ENCODE results near the gene CDC42BPB.

CDC42BPB gene

GRCh38 chr14:102948698-102949061, 108.7 kb downstream of the CDC42BPB start:
- Histone ChIP-seq H3K79me2 (ENCODE audit: low read length) (no peaks in the 10 kb centered on the region), H3K27ac (ENCODE audit: low read length) (no peak overlapping the region), H3K4me2 (ENCODE audit: low read depth, low read length) (no peak overlapping the region), H3K9ac (ENCODE audit: low read length) (no peak overlapping the region), H3K9me2 (replicated peaks; ENCODE audit: insufficient read depth, low read length) (no peaks in the 10 kb centered on the region), H3K4me1 (ENCODE audit: low read length) (no peaks in the 10 kb centered on the region), H3K36me3 (replicated peaks; ENCODE audit: insufficient read depth, low read length) (no peaks in the 10 kb centered on the region), H3K9me3 (replicated peaks; ENCODE audit: insufficient read depth, low read length) (no peaks in the 10 kb centered on the region), H3F3A (ENCODE audit: insufficient read depth, low read length) (no peaks in the 10 kb centered on the region), H2AFZ (ENCODE audit: low read length) (no peak overlapping the region), H3K4me3 (ENCODE audit: low read length) (no peak overlapping the region), H4K20me1 (ENCODE audit: insufficient read depth, low read length) (no peaks in the 10 kb centered on the region), H3K27me3 (replicated peaks; ENCODE audit: insufficient read depth, low read length) (no peaks in the 10 kb centered on the region)
- TF ChIP-seq CTCF (IDR thresholded peaks at IDR 0.05; ENCODE audit: low read length) (no peak), EZH2 (optimal IDR thresholded peaks at IDR 0.05; ENCODE audit: low read depth, low read length) (no peak), EZH2phosphoT487 (IDR thresholded peaks at IDR 0.05; ENCODE audit: low read length) (no peak)
- no peak for DNase-seq

- no peaks in the 10 kb centered on the region for H3F3A ChIP-seq (ENCODE audit: insufficient read depth, low read length)
- no peaks in the 10 kb centered on the region for H3K9me3 ChIP-seq (replicated peaks; ENCODE audit: insufficient read depth, low read length)
- H3K9ac ChIP-seq (ENCODE audit: low read length): no peak overlapping the region
- H3K4me2 ChIP-seq (ENCODE audit: low read depth, low read length): no peak overlapping the region
- H3K79me2 ChIP-seq (ENCODE audit: low read length): no peaks in the 10 kb centered on the region
- DNase-seq: no peak
- no peaks in the 10 kb centered on the region for H3K36me3 ChIP-seq (replicated peaks; ENCODE audit: insufficient read depth, low read length)
- no peaks in the 10 kb centered on the region for H3K9me2 ChIP-seq (replicated peaks; ENCODE audit: insufficient read depth, low read length)
- no peak overlapping the region for H2AFZ ChIP-seq (ENCODE audit: low read length)
- no peak overlapping the region for H3K4me3 ChIP-seq (ENCODE audit: low read length)
- H3K27ac ChIP-seq (ENCODE audit: low read length): no peak overlapping the region
- H4K20me1 ChIP-seq (ENCODE audit: insufficient read depth, low read length): no peaks in the 10 kb centered on the region
- no peak for TF ChIP-seq EZH2phosphoT487 (IDR thresholded peaks at IDR 0.05; ENCODE audit: low read length)
- no peak for TF ChIP-seq EZH2 (optimal IDR thresholded peaks at IDR 0.05; ENCODE audit: low read depth, low read length)
- no peak for TF ChIP-seq CTCF (IDR thresholded peaks at IDR 0.05; ENCODE audit: low read length)
- no peaks in the 10 kb centered on the region for H3K27me3 ChIP-seq (replicated peaks; ENCODE audit: insufficient read depth, low read length)
- H3K4me1 ChIP-seq (ENCODE audit: low read length): no peaks in the 10 kb centered on the region
Observed at GRCh38 chr14:102947321-102948103, 109.8 kb downstream of the CDC42BPB start.

GRCh38 chr14:102945346-102946130, 111.8 kb downstream of the CDC42BPB start:
- Histone ChIP-seq H3K9me2 (replicated peaks; ENCODE audit: insufficient read depth, low read length) (no peaks in the 10 kb centered on the region), H3K27me3 (replicated peaks; ENCODE audit: insufficient read depth, low read length) (no peaks in the 10 kb centered on the region), H3K9me3 (replicated peaks; ENCODE audit: insufficient read depth, low read length) (no peaks in the 10 kb centered on the region), H2AFZ (ENCODE audit: low read length) (no peak overlapping the region), H3F3A (ENCODE audit: insufficient read depth, low read length) (no peaks in the 10 kb centered on the region), H3K4me1 (ENCODE audit: low read length) (no peaks in the 10 kb centered on the region), H3K79me2 (ENCODE audit: low read length) (no peaks in the 10 kb centered on the region), H3K4me3 (ENCODE audit: low read length) (no peak overlapping the region), H3K27ac (ENCODE audit: low read length) (no peak overlapping the region), H3K36me3 (replicated peaks; ENCODE audit: insufficient read depth, low read length) (no peaks in the 10 kb centered on the region), H4K20me1 (ENCODE audit: insufficient read depth, low read length) (no peaks in the 10 kb centered on the region), H3K4me2 (ENCODE audit: low read depth, low read length) (no peak overlapping the region), H3K9ac (ENCODE audit: low read length) (no peak overlapping the region)
- TF ChIP-seq CTCF (IDR thresholded peaks at IDR 0.05; ENCODE audit: low read length) (no peak), EZH2phosphoT487 (IDR thresholded peaks at IDR 0.05; ENCODE audit: low read length) (no peak), EZH2 (optimal IDR thresholded peaks at IDR 0.05; ENCODE audit: low read depth, low read length) (no peak)
- DNase-seq: no peak
